EH (cell line): ENCODE measurements around the gene TMEM33.

Experiments used
- DNase-seq: peaks from one replicate; pipeline ENCODE4 v3.0.0-alpha.2; 2015; ENCODE audit warnings: low read depth

TMEM33 gene

GRCh38 chr4:41998019-41998418 lies 62.8 kb downstream of the TMEM33 start:
- DNase-seq, result no peak

GRCh38 chr4:41999321-41999720 lies 64.1 kb downstream of the TMEM33 start:
- no peak for DNase-seq

- no peak for DNase-seq
Measured at GRCh38 chr4:42008011-42008786, 73.0 kb downstream of the TMEM33 start.
